WI38 (cell line): ENCODE measurements around the gene LZTR1.
"Not testable (repeated sequence)": the region's sequence is repeated elsewhere in the genome, so short reads cannot be mapped to it uniquely, and the experiment has no call there.

Experiments
- H3K4me3 ChIP-seq: 2 replicates; pipeline ENCODE4 v1.5.1; 2011; ENCODE audit warnings: low read depth, mild to moderate bottlenecking, control low read depth, low read length
- TF ChIP-seq, protein P1 (sequence below): IDR thresholded peaks from 2 replicates; pipeline ENCODE4 v1.5.1; 2012; ENCODE audit warnings: low read depth, mild to moderate bottlenecking, control low read depth, low read length

The LZTR1 gene

DNA sequence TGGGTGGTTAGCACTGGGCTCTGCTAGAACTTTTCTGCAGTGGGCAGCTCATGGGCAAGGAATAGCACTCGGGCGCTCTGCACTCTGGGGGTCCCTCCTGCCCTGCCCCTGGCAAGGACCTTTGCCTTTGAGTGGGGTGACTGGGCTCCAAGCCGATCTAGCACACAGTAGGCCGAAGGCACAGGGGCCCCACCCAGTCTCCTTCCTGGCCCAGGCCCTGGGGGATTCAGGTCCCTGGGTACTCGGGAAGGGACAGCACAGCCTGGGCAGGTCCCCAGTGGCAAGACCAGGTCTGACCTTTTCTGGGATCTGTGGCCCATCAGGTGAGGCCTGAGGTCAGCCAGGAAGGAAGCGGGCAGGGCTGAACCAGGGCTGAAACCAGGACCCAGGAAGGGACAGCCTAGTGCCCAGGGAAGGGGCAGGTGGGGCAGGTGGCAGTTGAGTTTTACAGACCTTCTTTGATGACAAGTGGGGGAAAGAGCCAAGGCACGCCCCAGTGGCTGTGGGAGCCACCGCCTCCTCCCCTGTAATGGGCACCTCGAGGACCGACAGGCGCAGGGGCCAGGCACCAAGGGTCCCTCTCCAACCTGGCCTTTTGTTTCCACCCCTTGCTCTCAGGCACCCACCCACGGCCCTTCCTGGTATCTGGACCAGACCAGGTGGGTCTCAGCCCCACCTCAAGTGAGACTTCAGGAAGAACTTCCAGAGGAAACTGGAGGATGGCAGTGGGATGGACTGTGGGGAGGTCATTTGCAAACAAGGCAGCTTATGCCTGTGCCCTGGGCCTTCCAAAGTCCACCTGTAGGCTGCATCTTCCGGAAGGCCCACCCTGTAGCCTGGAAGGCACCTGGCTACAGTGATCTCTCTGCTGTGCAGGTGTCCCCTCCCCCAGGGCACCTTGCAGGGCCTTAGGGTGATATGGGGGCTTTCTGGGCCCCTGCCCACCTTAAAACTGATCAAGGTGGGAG is 15.9 kb upstream of the LZTR1 start:
- H3K4me3 ChIP-seq, result no peak overlapping the region
- TF ChIP-seq, protein P1, sequence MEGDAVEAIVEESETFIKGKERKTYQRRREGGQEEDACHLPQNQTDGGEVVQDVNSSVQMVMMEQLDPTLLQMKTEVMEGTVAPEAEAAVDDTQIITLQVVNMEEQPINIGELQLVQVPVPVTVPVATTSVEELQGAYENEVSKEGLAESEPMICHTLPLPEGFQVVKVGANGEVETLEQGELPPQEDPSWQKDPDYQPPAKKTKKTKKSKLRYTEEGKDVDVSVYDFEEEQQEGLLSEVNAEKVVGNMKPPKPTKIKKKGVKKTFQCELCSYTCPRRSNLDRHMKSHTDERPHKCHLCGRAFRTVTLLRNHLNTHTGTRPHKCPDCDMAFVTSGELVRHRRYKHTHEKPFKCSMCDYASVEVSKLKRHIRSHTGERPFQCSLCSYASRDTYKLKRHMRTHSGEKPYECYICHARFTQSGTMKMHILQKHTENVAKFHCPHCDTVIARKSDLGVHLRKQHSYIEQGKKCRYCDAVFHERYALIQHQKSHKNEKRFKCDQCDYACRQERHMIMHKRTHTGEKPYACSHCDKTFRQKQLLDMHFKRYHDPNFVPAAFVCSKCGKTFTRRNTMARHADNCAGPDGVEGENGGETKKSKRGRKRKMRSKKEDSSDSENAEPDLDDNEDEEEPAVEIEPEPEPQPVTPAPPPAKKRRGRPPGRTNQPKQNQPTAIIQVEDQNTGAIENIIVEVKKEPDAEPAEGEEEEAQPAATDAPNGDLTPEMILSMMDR, result no peak

DNA sequence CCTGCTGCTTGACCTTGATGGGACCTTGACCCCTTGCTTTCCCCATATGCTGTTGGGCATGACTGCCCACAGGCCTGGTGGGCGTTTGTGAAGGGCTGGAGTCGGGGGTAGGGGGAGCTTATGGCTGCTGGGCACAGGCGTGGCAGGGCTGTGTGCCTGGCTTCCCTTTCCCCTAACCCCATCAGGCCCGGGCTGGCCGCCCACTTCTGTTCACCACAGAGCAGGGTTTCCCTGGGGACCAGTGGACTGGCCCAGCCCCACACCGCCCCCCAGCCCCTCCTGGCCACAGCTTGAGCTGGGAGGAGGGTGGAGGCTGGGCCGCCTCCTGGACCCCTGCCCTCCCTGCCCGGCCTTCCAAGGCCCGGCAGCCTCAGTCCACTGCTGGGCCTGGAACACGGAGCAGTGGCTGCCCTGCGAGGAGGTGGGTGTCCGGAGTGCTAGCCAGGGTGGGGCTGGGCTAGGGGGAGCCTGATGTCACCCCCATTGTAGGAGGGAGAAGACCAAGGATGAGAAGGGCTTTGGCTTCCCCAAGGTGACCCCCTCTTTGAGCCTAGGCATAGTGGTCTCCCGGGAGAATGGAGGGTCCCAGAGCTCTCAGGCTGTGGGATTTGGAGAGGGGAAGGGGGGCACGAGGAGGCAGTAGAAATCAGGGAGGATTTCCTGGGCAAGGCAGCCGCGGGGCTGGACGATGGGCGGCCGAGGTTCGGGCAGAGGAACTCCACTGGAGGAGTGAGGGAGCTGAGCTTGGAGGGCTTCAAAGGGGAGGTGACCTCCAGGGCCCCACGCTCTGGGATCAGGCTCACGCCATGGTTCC is 15.0 kb upstream of the LZTR1 start, which contains the start of gene AIFM3:
TSS of gene AIFM3 (plus strand) at position 373 of the 814 bp plus-strand sequence. CDS start 690 bp downstream, outside the sequence.
- no peak within 1 kb of the TSS for H3K4me3 ChIP-seq
- TF ChIP-seq, protein P1, result no peak

DNA sequence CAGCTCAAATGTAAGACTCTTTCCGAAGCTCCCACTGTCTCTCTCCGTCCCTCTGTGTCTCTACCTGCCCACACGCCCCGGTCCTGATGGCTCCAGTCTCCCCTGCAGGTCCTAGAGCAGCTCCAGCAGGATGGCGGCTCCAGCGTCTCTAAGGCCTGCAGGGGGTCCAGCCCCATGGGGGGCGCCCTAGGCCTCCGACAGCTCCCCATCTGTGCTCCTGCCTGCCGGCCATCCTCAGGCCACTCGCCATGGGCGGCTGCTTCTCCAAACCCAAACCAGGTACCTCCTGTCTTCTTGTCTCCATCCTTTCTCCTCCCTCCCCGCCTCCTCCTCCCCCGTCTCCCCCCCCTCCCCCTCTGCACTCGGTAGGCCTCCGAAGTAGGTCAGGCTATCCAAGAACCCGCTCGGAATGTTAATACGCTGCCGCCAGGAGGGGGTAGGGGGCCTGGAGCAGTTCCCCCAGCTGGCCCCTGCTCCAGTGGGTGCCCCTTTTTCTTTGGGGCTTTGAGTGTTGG is 14.3 kb upstream of the LZTR1 start:
- no peak overlapping the region for H3K4me3 ChIP-seq
- TF ChIP-seq, protein P1, result no peak

DNA sequence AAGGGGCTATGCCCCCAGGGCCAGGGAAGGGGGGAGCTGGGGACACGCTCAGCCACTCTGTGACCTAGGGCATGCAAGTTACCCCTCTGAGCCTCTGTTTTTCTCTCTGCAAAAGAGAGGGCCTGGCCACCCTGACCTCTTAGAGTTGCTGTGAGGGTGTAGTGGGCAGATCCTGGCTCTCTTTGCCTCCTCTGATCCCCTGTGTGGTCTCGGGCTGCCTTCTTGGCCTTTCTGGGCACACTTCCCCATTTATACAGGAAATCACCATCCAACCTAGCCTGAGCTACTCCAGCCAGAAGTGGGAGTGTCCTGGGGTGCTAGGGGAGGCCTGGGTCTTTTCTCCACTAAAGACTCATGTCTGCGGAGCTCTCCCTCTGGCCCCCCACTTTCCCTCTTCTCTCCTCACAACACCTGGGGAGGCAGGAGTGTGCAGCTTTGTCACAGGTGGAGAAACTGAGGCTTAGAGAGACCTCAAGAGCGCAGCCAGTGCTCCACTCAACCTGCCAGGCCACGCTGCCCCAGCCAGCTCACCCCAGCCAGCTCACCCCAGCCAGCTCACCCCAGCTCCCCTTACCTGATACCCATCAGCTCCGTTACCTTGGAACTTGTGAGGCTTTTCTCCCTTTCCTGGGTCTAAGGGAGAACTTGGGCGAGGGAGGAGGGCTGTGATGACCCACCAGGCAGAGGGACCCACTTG is 13.7 kb upstream of the LZTR1 start:
- H3K4me3 ChIP-seq, result no peak overlapping the region

DNA sequence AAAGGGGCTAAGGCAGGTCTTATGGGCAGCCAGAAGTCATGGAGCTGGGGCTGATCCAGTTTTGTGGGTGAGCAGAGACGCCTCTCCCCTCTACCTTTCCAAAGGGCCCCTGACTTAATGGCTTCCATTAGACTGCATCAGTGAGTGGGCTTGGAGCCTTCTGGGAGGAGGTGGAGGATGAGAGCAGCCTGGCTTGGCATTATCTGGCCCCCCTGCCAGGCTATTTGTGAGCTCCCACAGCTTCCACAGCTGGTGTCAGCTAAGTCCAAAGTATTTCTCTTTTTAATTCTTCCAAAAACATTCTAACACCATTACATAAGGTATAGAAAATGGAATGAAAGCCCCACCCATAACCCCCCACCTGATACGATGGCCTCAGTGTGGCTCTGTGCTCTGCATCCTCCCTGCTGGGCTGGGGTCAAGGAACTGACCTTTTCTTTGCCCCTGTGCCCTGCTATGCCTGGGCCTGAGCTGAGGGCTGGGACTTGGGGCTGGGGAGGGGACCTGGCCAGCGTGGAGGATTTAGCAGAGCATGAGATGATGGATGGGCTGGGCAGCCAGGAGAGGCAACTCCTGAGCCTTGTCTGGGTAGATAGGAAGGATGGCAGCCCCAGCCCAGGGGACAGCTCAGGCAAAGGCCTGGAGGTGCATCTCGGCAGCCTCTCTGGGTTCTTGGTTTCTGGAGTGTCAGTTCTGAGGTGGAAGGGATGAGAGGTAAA is 11.0 kb upstream of the LZTR1 start:
- TF ChIP-seq, protein P1, result no peak
- H3K4me3 ChIP-seq, result no peak overlapping the region

More for the DNA sequence above, 13.7 kb upstream of the LZTR1 start:
- TF ChIP-seq, protein P1, result no peak

DNA sequence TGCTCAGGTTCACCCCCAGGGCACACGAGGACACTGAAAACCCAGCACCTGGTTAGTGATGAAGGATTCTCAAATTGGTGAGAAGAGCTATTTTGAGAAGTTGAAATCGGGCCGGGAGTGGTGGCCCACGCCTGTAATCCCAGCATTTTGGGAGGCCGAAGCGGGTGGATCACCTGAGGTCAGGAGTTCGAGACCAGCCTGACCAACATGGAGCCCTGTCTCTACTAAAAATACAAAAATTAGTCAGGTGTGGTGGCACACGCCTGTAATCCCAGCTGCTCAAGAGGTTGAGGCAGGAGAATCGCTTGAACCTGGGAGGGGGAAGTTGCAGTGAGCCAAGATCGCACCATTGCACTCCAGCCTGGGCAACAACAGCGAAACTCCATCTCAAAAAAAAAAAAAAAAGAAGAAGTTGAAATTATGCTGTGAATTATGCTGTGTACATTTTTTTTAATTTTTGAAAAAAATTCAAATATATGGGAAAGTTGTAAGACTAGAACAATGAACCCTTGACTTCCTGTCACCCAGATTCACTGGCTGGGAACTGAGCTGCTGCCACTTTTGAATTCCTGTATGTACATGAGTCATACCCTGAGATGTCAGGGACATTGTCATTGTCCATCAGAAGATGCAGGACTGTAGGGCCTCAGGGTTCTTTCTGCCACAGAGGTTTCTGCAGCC is 9.9 kb upstream of the LZTR1 start:
- not testable (repeated sequence) for H3K4me3 ChIP-seq
